Aorta (tissue), 5 donors: ENCODE results near the gene PLAU. TPM values are rescaled to one million over a fixed set of nuclear protein-coding genes. Genes with fewer than 3 reads are reported as not detected.

Experiments
- ATAC-seq: fragments of 200-7000 bp; cut with Tn5 transposase; one replicate; pipeline ENCODE4 v1.9.1; 2022; ENCODE audit warnings: moderate library complexity; ENCODE audit not compliant: low FRiP score
- DNase-seq, 2 donors: peaks; one replicate each; pipeline ENCODE4 v3.0.0-alpha.2; 2020
- H3K27ac ChIP-seq, 2 donors: one replicate each; pipeline ENCODE4 v1.5.1; 2013; ENCODE audit warnings: low read length in 2 of 2, mild to moderate bottlenecking in 2 of 2, moderate library complexity in 2 of 2, control low read depth in 1 of 2, inconsistent platforms in 1 of 2, low read depth in 1 of 2
- H3K27me3 ChIP-seq, 2 donors: one replicate each; pipeline ENCODE4 v1.6.1; 2013; ENCODE audit warnings: control low read depth in 1 of 2, low read length in 1 of 2, mild to moderate bottlenecking in 1 of 2, moderate library complexity in 1 of 2; ENCODE audit not compliant: insufficient read depth in 2 of 2, control insufficient read depth in 1 of 2
- H3K36me3 ChIP-seq, 2 donors: one replicate each; pipeline ENCODE4 v1.6.1; 2013; ENCODE audit warnings: control low read depth in 1 of 2, low read length in 1 of 2, mild to moderate bottlenecking in 1 of 2; ENCODE audit not compliant: insufficient read depth in 2 of 2, control insufficient read depth in 1 of 2
- H3K4me1 ChIP-seq, 2 donors: one replicate each; pipeline ENCODE4 v1.6.1; 2013; ENCODE audit warnings: low read length in 2 of 2, control low read depth in 1 of 2, mild to moderate bottlenecking in 1 of 2, moderate library complexity in 1 of 2; ENCODE audit not compliant: insufficient read depth in 2 of 2, control insufficient read depth in 1 of 2
- H3K4me3 ChIP-seq, 2 donors: one replicate each; pipeline ENCODE4 v1.5.1; 2013; ENCODE audit warnings: low read length in 2 of 2, control low read depth in 1 of 2, mild to moderate bottlenecking in 1 of 2
- H3K9me3 ChIP-seq: one replicate; pipeline ENCODE4 v1.6.1; 2013; ENCODE audit warnings: mild to moderate bottlenecking, low read length; ENCODE audit not compliant: control insufficient read depth
- WGBS, 2 donors: extraction: QIAGEN DNeasy Blood & Tissue Kit; methylation state at CpG; one replicate each; pipeline ENCODE4 v1.1.7; 2013; 5-methylcytosine and 5-hydroxymethylcytosine counted together
- intact Hi-C, 2 donors: fragments of 100-400 bp; cut with DNase I; formaldehyde crosslinking; loops; one replicate each; pipeline versions ENCODE4 v1.14.2 to v1.15.0; 2022
- polyA plus RNA-seq, 2 donors: library from polyadenylated mRNA; stranded (reverse); fragments of 200-250 nt; gene quantifications; one replicate each; pipeline ENCODE4 v1.2.3, GENCODE V29; 2013
- total RNA-seq, 2 donors: library from RNA; stranded (reverse); fragmentation: NEBNext Ultra II Directional; extraction: Animal tissue kit (Norgen Biotek cat#: 25700); gene quantifications; one replicate each; pipeline ENCODE4 v1.2.1, GENCODE V29; 2021
- donor health status: healthy with polysubstance abuse.
- donor health status: Bipolar disorder and iron deficiency.
- donor health status: DM: no; HTN: no; CAD: no.
- donor health status: DM: no; HTN: no; CAD: no.
- donor health status: DM: yes; HTN: yes; CAD: no.

PLAU gene
- total and polyA plus RNA-seq, 4 donors: 9.6 to 35.4 (median 23.6) TPM

DNA sequence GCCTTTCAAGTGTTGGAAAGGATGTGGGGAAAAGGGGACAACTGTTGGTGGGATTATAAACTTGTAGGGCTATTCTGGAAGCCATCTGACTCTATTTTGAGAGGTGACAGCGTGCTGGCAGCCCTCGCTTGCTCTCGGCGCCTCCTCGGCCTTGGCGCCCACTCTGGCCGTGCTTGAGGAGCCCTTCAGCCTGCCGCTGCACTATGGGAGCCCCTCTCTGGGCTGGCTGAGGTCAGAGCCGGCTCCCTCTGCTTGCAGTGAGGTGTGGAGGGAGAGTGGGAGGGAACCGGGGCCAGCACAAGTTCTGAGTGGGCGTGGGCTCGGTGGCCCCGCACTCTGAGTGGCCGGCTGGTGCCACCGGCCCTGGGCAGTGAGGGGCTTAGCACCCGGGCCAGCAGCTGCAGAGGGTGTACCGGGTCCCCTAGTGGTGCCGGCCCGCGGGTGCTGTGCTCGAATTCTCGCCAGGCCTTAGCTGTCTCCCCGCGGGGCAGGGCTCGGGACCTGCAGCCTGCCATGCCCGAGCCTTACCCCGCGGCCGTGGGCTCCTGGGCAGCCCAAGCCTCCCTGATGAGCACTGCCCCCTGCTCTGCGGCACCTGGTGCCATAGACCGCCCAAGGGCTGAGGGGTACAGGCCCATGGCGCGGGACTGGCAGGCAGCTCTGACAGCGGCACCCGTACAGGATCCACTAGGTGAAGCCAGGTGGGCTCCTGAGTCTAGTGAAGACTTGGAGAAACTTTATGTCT is 33.6 kb downstream of the PLAU start:
- H3K9me3 ChIP-seq: no peaks in the 10 kb centered on the region
- no peak overlapping the region for H3K27ac ChIP-seq
- H3K36me3 ChIP-seq: no peaks in the 10 kb centered on the region
- no peak overlapping the region for H3K4me3 ChIP-seq
- no peaks in the 10 kb centered on the region for H3K4me1 ChIP-seq
- intact Hi-C loops: no loop called here
- ATAC-seq (no peak), DNase-seq (no peak)
- H3K27me3 ChIP-seq: no peaks in the 10 kb centered on the region
- 97% methylated on average over 35 of the region's 35 CpGs for WGBS, 2 donors

DNA sequence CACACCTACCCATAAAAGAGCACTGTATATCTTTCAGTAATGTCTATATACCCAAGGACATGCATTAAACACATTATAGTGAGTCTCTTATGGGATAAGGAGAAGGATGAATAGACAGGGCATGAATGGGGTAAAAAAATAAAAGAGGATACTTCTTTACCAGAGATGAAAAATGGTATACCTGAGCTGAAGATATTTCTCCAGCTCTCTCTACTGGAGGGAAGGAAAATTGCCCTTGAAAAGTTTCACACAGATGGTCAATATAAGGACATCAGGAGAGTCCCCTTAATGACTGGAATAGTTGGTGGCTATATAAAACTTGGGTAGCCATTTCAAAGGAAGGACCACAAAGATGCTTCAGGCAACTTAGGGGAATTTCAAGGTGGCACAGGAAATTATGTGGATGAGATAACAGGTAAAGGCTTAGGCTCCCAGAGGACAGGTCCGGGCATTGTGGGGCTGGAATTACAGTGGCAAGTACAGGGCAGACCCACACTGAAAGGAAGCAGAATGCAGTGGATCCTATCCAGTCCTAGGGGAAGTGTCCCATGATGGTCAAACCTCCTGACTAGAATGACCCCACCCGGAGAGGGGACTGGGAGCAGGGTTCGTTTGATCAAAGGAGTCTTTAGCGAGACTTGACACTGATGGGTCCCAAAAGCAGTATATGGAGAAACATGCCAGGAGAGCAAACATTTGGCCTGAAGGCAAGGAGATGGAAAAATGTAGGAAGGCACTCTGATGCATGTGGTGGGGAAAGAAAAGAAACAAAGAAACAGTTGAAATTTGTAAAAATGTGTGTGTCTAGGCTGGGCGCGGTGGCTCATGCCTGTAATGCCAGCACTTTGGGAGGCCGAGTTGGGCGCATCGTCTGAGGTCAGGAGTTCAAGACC is 35.6 kb downstream of the PLAU start:
- Histone ChIP-seq H3K9me3 (no peaks in the 10 kb centered on the region), H3K4me1 (no peaks in the 10 kb centered on the region), H3K4me3 (no peak overlapping the region), H3K36me3 (no peaks in the 10 kb centered on the region), H3K27me3 (no peaks in the 10 kb centered on the region), H3K27ac (no peak overlapping the region)
- ATAC-seq (no peak), DNase-seq (peak in 1 of 2 donors; percentile 34)
- intact Hi-C loops: no loop called here
- 91 to 92% methylated on average over 9 of the region's 9 CpGs for WGBS, 2 donors

GRCh38 chr10:73948947-73949633 is 38.2 kb downstream of the PLAU start:
- intact Hi-C loops: no loop called here
- Histone ChIP-seq H3K9me3 (no peaks in the 10 kb centered on the region), H3K4me1 (no peaks in the 10 kb centered on the region), H3K27me3 (no peaks in the 10 kb centered on the region), H3K4me3 (no peak overlapping the region), H3K36me3 (no peaks in the 10 kb centered on the region), H3K27ac (no peak overlapping the region)
- DNase-seq (no peak), ATAC-seq (no peak)
- 89 to 95% methylated on average over 10 of the region's 10 CpGs for WGBS, 2 donors

DNA sequence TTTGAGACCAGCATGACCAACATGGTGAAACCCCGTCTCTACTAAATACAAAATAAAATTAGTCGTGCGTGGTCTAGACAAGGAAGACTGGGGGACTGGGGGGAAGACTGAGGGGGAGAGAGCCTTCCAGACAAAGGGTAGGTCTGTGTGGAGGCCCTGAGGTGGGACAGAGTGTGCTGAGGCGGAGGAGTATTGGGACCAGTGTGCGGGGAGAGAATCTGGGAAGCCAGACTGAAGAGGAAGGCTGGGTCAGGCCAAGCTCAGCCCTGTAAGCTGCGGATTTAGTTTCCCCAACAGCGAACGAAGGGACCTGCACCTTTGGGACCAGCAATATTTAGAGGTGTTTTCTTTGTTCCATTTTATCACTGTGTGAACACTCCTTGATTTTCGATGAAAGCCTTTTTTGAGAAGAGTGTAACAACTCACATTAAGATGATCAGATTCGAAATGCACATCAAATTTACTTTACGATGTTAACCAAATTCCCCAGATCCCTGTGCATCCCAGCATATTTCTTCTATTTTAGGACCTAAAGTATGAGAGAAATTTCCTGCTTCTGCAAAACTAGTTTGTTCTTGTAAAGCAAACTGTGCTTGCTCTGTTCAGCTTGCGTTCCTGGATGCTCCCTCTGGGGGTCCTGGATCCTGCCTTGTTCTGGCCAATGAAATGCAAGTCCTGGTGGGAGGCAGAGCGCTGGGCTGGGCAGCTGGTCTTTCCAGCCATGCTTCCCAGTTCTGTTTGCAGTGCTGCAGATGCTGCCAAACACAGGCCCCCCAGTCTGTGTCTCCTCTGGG is 39.4 kb downstream of the PLAU start:
- DNase-seq (no peak), ATAC-seq (no peak)
- peak overlapping the region in 1 of 2 donors; percentile 31 for H3K27ac ChIP-seq
- H3K36me3 ChIP-seq: no peaks in the 10 kb centered on the region
- H3K27me3 ChIP-seq: no peaks in the 10 kb centered on the region
- no peaks in the 10 kb centered on the region for H3K9me3 ChIP-seq
- H3K4me3 ChIP-seq: no peak overlapping the region
- no peaks in the 10 kb centered on the region for H3K4me1 ChIP-seq
- intact Hi-C loops: no loop called here
- WGBS, 2 donors: 40 to 47% methylated on average over 13 of the region's 13 CpGs

- no peak for DNase-seq
- intact Hi-C loops: no loop called here
- Histone ChIP-seq H3K36me3 (no peaks in the 10 kb centered on the region), H3K4me3 (no peak overlapping the region), H3K27ac (no peak overlapping the region), H3K4me1 (no peaks in the 10 kb centered on the region), H3K9me3 (no peaks in the 10 kb centered on the region), H3K27me3 (no peaks in the 10 kb centered on the region)
- ATAC-seq: no peak
- whole genome bisulfite sequencing, 2 donors: 83 to 95% methylated on average over 1 of the region's 1 CpG
Measured at GRCh38 chr10:73953665-73954064, 42.7 kb downstream of the PLAU start.

- ATAC-seq (no peak), DNase-seq (no peak)
- Histone ChIP-seq H3K4me1 (no peaks in the 10 kb centered on the region), H3K27me3 (no peaks in the 10 kb centered on the region), H3K27ac (no peak overlapping the region), H3K36me3 (no peaks in the 10 kb centered on the region), H3K9me3 (no peaks in the 10 kb centered on the region), H3K4me3 (no peak overlapping the region)
- intact Hi-C loops: no loop called here
- WGBS, 2 donors: 95 to 98% methylated on average over 2 of the region's 2 CpGs
Measured at GRCh38 chr10:73954737-73955136, 43.8 kb downstream of the PLAU start.

DNA sequence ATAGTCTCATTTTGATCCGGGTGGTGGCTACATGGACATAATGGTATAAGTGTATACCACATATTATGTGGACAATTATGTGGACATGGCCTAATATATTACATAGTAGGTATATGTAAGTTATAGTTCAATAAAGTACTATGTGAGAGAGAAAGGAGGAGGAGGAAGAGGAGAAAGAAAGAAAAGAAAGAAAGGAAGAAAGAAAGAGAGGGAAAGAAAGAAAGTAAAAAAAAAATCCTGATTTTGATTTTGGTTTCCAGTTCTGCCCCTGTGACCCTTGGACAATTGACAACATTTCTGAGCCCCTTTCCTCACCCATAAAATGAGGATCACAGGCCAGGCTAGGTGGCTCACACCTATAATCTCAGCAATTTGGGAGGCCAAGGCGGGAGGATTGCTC is 44.8 kb downstream of the PLAU start:
- DNase-seq: no peak
- intact Hi-C loops: no loop called here
- 94 to 98% methylated on average over 2 of the region's 2 CpGs for WGBS, 2 donors

More for the DNA sequence above, 44.8 kb downstream of the PLAU start:
- Histone ChIP-seq H3K36me3 (no peaks in the 10 kb centered on the region), H3K9me3 (no peaks in the 10 kb centered on the region), H3K27ac (no peak overlapping the region), H3K27me3 (no peaks in the 10 kb centered on the region), H3K4me3 (no peak overlapping the region), H3K4me1 (no peaks in the 10 kb centered on the region)
- no peak for ATAC-seq
